ENCODE data around the gene PRPF38B. TPM values are rescaled to one million over a fixed set of nuclear protein-coding genes. Genes with fewer than 3 reads are reported as not detected.

Gene PRPF38B
- polyA plus RNA-seq: 10 to 100 TPM; 22.7 to 68.5 (median 26.6) TPM
- long read RNA-seq, donor 1: 0 reads
- long read RNA-seq, donor 2, partial matches to known transcripts: 0 of 6 reads
- long read RNA-seq, donor 2, other reads (novel, unspliced or antisense): 0 of 6 reads
- long read RNA-seq, donor 3, transcript PRPF38B-205 (2 exons, 1,352 nt): major isoform, 12 of 16 reads
- long read RNA-seq, donor 3, partial matches to known transcripts: 0 of 16 reads
- long read RNA-seq, donor 3, other reads (novel, unspliced or antisense): 0 of 16 reads
- long read RNA-seq, donor 4, partial matches to known transcripts: 0 of 1 reads
- long read RNA-seq, donor 4, other reads (novel, unspliced or antisense): 0 of 1 reads
- long read RNA-seq, donor 5, transcript PRPF38B-205 (2 exons, 1,352 nt): major isoform, 10 of 13 reads
- long read RNA-seq, donor 5, partial matches to known transcripts: 0 of 13 reads
- long read RNA-seq, donor 5, other reads (novel, unspliced or antisense): 0 of 13 reads
- long read RNA-seq, donor 6, transcript PRPF38B-205 (2 exons, 1,352 nt): minor isoform, 5 of 37 reads
- long read RNA-seq, donor 6, transcript PRPF38B-203 (6 exons, 3,693 nt): major isoform, 7 of 37 reads
- long read RNA-seq, donor 6, partial matches to known transcripts: 24 of 37 reads
- long read RNA-seq, donor 6, other reads (novel, unspliced or antisense): 0 of 37 reads
- long read RNA-seq, donor 7: 0 reads
- long read RNA-seq, donor 8, partial matches to known transcripts: 0 of 2 reads
- long read RNA-seq, donor 8, other reads (novel, unspliced or antisense): 0 of 2 reads
- long read RNA-seq, donor 9, partial matches to known transcripts: 0 of 6 reads
- long read RNA-seq, donor 9, other reads (novel, unspliced or antisense): 0 of 6 reads
- long read RNA-seq, donor 10, transcript PRPF38B-203 (6 exons, 3,693 nt): minor isoform, 17 of 37 reads
- long read RNA-seq, donor 10, transcript PRPF38B-205 (2 exons, 1,352 nt): major isoform, 20 of 37 reads
- long read RNA-seq, donor 10, partial matches to known transcripts: 0 of 37 reads
- long read RNA-seq, donor 10, other reads (novel, unspliced or antisense): 0 of 37 reads

GRCh38 chr1:108691942-108692723 lies at the start of gene PRPF38B:
Gene PRPF38B, plus strand, starts transcription at chr1:108692310. Its CDS starts 282 bp downstream, at chr1:108692592.
- H3K27me3 ChIP-seq (ENCODE audit: control insufficient read depth in 3 of 3, insufficient read depth in 3 of 3, low read length in 3 of 3): no peaks in the 10 kb centered on the region
- no peaks in the 10 kb centered on the region for H3K9me3 ChIP-seq (ENCODE audit: control insufficient read depth in 2 of 2, insufficient read depth in 1 of 2, low read depth in 1 of 2, low read length in 1 of 2)
- H3K27ac ChIP-seq (ENCODE audit: low read depth in 1 of 3, low read length in 2 of 3): peak within 1 kb of the TSS; percentile 94 to 99 (median 97)
- H3K4me3 ChIP-seq (ENCODE audit: low read depth in 1 of 3, low read length in 3 of 3): peak within 1 kb of the TSS; percentile 74 to 87 (median 77)
- H3K4me1 ChIP-seq (ENCODE audit: control insufficient read depth in 3 of 3, insufficient read depth in 2 of 3, low read depth in 1 of 3, low read length in 2 of 3): peaks cover 0 to 3% (median 2%) of the 10 kb centered on the region in 3 donors
- FAIRE-seq (no peak), DNase-seq (peak; percentile 96 to 97)
- 0% methylated on average over 46 to 59 of the region's 59 CpGs for WGBS, 3 donors
- H3K36me3 ChIP-seq (ENCODE audit: control insufficient read depth in 3 of 3, insufficient read depth in 2 of 3, low read depth in 1 of 3, low read length in 3 of 3): peaks cover 2 to 6% (median 4%) of the 10 kb centered on the region in 3 donors

- FAIRE-seq (peak; percentile 44), DNase-seq (peak; percentile 73)
- peaks cover 0 to 5% (median 0%) of the 10 kb centered on the region in 3 donors for H3K36me3 ChIP-seq (ENCODE audit: control insufficient read depth in 3 of 3, insufficient read depth in 2 of 3, low read depth in 1 of 3, low read length in 3 of 3)
- H3K4me3 ChIP-seq (ENCODE audit: low read depth in 1 of 3, low read length in 3 of 3): no peak overlapping the region
- H3K9me3 ChIP-seq (ENCODE audit: control insufficient read depth in 2 of 2, insufficient read depth in 1 of 2, low read depth in 1 of 2, low read length in 1 of 2): peaks cover 0 to 11% of the 10 kb centered on the region in 2 donors
- WGBS, 3 donors: 21 to 30% (median 28%) methylated on average over 3 of the region's 3 CpGs
- no peaks in the 10 kb centered on the region for H3K27me3 ChIP-seq (ENCODE audit: control insufficient read depth in 3 of 3, insufficient read depth in 3 of 3, low read length in 3 of 3)
- H3K27ac ChIP-seq (ENCODE audit: low read depth in 1 of 3, low read length in 2 of 3): no peak overlapping the region
- peaks cover 3 to 19% (median 12%) of the 10 kb centered on the region in 3 donors for H3K4me1 ChIP-seq (ENCODE audit: control insufficient read depth in 3 of 3, insufficient read depth in 2 of 3, low read depth in 1 of 3, low read length in 2 of 3)
Observed at GRCh38 chr1:108643492-108644335, 48.4 kb upstream of the PRPF38B start.

GRCh38 chr1:108644984-108645383 lies 47.1 kb upstream of the PRPF38B start:
- Histone ChIP-seq H3K27ac (ENCODE audit: low read depth in 1 of 3, low read length in 2 of 3) (peak overlapping the region in 2 of 3 donors; percentile 87 to 97), H3K4me3 (ENCODE audit: low read depth in 1 of 3, low read length in 3 of 3) (no peak overlapping the region), H3K4me1 (ENCODE audit: control insufficient read depth in 3 of 3, insufficient read depth in 2 of 3, low read depth in 1 of 3, low read length in 2 of 3) (peaks cover 3 to 19% (median 12%) of the 10 kb centered on the region in 3 donors), H3K36me3 (ENCODE audit: control insufficient read depth in 3 of 3, insufficient read depth in 2 of 3, low read depth in 1 of 3, low read length in 3 of 3) (peaks cover 0 to 2% (median 0%) of the 10 kb centered on the region in 3 donors), H3K9me3 (ENCODE audit: control insufficient read depth in 2 of 2, insufficient read depth in 1 of 2, low read depth in 1 of 2, low read length in 1 of 2) (peaks cover 0 to 7% of the 10 kb centered on the region in 2 donors), H3K27me3 (ENCODE audit: control insufficient read depth in 3 of 3, insufficient read depth in 3 of 3, low read length in 3 of 3) (no peaks in the 10 kb centered on the region)
- WGBS, 3 donors: 8 to 36% (median 9%) methylated on average over 7 of the region's 7 CpGs
- DNase-seq: peak in 1 of 2 donors; percentile 58
- FAIRE-seq: no peak

- FAIRE-seq: no peak
- 74 to 76% (median 74%) methylated on average over 9 of the region's 9 CpGs for WGBS, 3 donors
Observed at GRCh38 chr1:108645564-108646184, 46.4 kb upstream of the PRPF38B start.

GRCh38 chr1:108646265-108646647 lies 45.9 kb upstream of the PRPF38B start:
- peak overlapping the region; percentile 87 to 97 (median 97) for H3K27ac ChIP-seq (ENCODE audit: low read depth in 1 of 3, low read length in 2 of 3)
- peaks cover 0 to 4% of the 10 kb centered on the region in 2 donors for H3K9me3 ChIP-seq (ENCODE audit: control insufficient read depth in 2 of 2, insufficient read depth in 1 of 2, low read depth in 1 of 2, low read length in 1 of 2)
- FAIRE-seq (no peak), DNase-seq (no peak)
- 74 to 83% (median 75%) methylated on average over 4 of the region's 4 CpGs for WGBS, 3 donors
- H3K4me3 ChIP-seq (ENCODE audit: low read depth in 1 of 3, low read length in 3 of 3): no peak overlapping the region
- H3K4me1 ChIP-seq (ENCODE audit: control insufficient read depth in 3 of 3, insufficient read depth in 2 of 3, low read depth in 1 of 3, low read length in 2 of 3): peaks cover 3 to 19% (median 12%) of the 10 kb centered on the region in 3 donors
- no peaks in the 10 kb centered on the region for H3K27me3 ChIP-seq (ENCODE audit: control insufficient read depth in 3 of 3, insufficient read depth in 3 of 3, low read length in 3 of 3)
- H3K36me3 ChIP-seq (ENCODE audit: control insufficient read depth in 3 of 3, insufficient read depth in 2 of 3, low read depth in 1 of 3, low read length in 3 of 3): peaks cover 0 to 8% (median 0%) of the 10 kb centered on the region in 3 donors

More at GRCh38 chr1:108645564-108646184, 46.4 kb upstream of the PRPF38B start:
- DNase-seq: peak in 1 of 2 donors; percentile 9
- Histone ChIP-seq H3K27me3 (ENCODE audit: control insufficient read depth in 3 of 3, insufficient read depth in 3 of 3, low read length in 3 of 3) (no peaks in the 10 kb centered on the region), H3K4me1 (ENCODE audit: control insufficient read depth in 3 of 3, insufficient read depth in 2 of 3, low read depth in 1 of 3, low read length in 2 of 3) (peaks cover 3 to 19% (median 12%) of the 10 kb centered on the region in 3 donors), H3K27ac (ENCODE audit: low read depth in 1 of 3, low read length in 2 of 3) (peak overlapping the region; percentile 87 to 97 (median 97)), H3K9me3 (ENCODE audit: control insufficient read depth in 2 of 2, insufficient read depth in 1 of 2, low read depth in 1 of 2, low read length in 1 of 2) (peaks cover 0 to 4% of the 10 kb centered on the region in 2 donors), H3K36me3 (ENCODE audit: control insufficient read depth in 3 of 3, insufficient read depth in 2 of 3, low read depth in 1 of 3, low read length in 3 of 3) (peaks cover 0 to 8% (median 0%) of the 10 kb centered on the region in 3 donors), H3K4me3 (ENCODE audit: low read depth in 1 of 3, low read length in 3 of 3) (no peak overlapping the region)

- no peak for FAIRE-seq
- peak; percentile 93 to 95 for DNase-seq
- H3K36me3 ChIP-seq (ENCODE audit: control insufficient read depth in 3 of 3, insufficient read depth in 2 of 3, low read depth in 1 of 3, low read length in 3 of 3): peaks cover 0 to 8% (median 0%) of the 10 kb centered on the region in 3 donors
- WGBS, 3 donors: 37 to 46% (median 46%) methylated on average over 11 of the region's 11 CpGs
- no peak overlapping the region for H3K4me3 ChIP-seq (ENCODE audit: low read depth in 1 of 3, low read length in 3 of 3)
- H3K9me3 ChIP-seq (ENCODE audit: control insufficient read depth in 2 of 2, insufficient read depth in 1 of 2, low read depth in 1 of 2, low read length in 1 of 2): peaks cover 0 to 4% of the 10 kb centered on the region in 2 donors
- H3K27ac ChIP-seq (ENCODE audit: low read depth in 1 of 3, low read length in 2 of 3): peak overlapping the region; percentile 87 to 97 (median 97)
- peaks cover 3 to 19% (median 12%) of the 10 kb centered on the region in 3 donors for H3K4me1 ChIP-seq (ENCODE audit: control insufficient read depth in 3 of 3, insufficient read depth in 2 of 3, low read depth in 1 of 3, low read length in 2 of 3)
- no peaks in the 10 kb centered on the region for H3K27me3 ChIP-seq (ENCODE audit: control insufficient read depth in 3 of 3, insufficient read depth in 3 of 3, low read length in 3 of 3)
Observed at GRCh38 chr1:108646648-108647269, 45.4 kb upstream of the PRPF38B start.
